K562 (cell line): ENCODE measurements around the gene CDC25B. TPM values are rescaled to one million over a fixed set of nuclear protein-coding genes. Genes with fewer than 3 reads are reported as not detected.

ENCODE experiments used
- CREB3 ChIP-seq: fragments of 450-650 bp; conservative IDR thresholded peaks from 2 replicates; pipeline ENCODE4 v1.6.1; 2016; ENCODE audit warnings: missing genetic modification characterization, low read depth, mild to moderate bottlenecking, missing compliant biosample characterization, moderate library complexity
- CTCFL ChIP-seq: IDR thresholded peaks from 2 replicates; pipeline ENCODE4 v1.6.1; 2011; ENCODE audit warnings: borderline replicate concordance, low read depth, mild to moderate bottlenecking, moderate library complexity, low read length; ENCODE audit not compliant: insufficient read depth, poor library complexity, severe bottlenecking
- NCOA1 ChIP-seq: fragments of 450-650 bp; IDR thresholded peaks from 2 replicates; pipeline ENCODE4 v1.6.1; 2016; ENCODE audit warnings: low read depth
- NFYB ChIP-seq: IDR thresholded peaks from 2 replicates; pipeline ENCODE4 v1.6.1; 2011; ENCODE audit warnings: mild to moderate bottlenecking, moderate library complexity; ENCODE audit not compliant: insufficient read length; ENCODE audit errors: extremely low read depth
- PHB2 ChIP-seq: fragments of 450-650 bp; IDR thresholded peaks from 2 replicates; pipeline ENCODE4 v1.6.1; 2017; ENCODE audit warnings: low read depth
- POLR2H ChIP-seq: IDR thresholded peaks from 2 replicates; pipeline ENCODE4 v1.6.1; 2016; ENCODE audit warnings: missing genetic modification characterization, low read depth, mild to moderate bottlenecking, control low read depth, missing compliant biosample characterization, moderate library complexity
- PREB ChIP-seq: sonication (generic); formaldehyde crosslinking; IDR thresholded peaks from 2 replicates; pipeline ENCODE4 v1.8.1; 2023; ENCODE audit warnings: mild to moderate bottlenecking, missing genetic modification reagents
- RBM22 ChIP-seq: fragments of 200-400 bp; formaldehyde crosslinking; IDR thresholded peaks from 2 replicates; pipeline ENCODE4 v1.6.1; 2018; ENCODE audit warnings: low read length, low read depth; ENCODE audit not compliant: poor library complexity, severe bottlenecking
- RBM34 ChIP-seq: fragments of 200-400 bp; formaldehyde crosslinking; IDR thresholded peaks from 2 replicates; pipeline ENCODE4 v1.6.1; 2018; ENCODE audit warnings: low read length, borderline replicate concordance; ENCODE audit not compliant: insufficient read depth
- REST ChIP-seq, 2 experiments: fragments of 450-650 bp; formaldehyde crosslinking in 1 of 2; IDR thresholded peaks; 2 replicates each; pipeline versions ENCODE4 v1.4.0 to v1.6.1; 2014 to 2020; ENCODE audit warnings: mild to moderate bottlenecking in 2 of 2, borderline replicate concordance in 1 of 2, low read depth in 1 of 2
- ZNF197 ChIP-seq: fragments of 200-800 bp; sonication (Bioruptor generic); IDR thresholded peaks from 2 replicates; pipeline ENCODE4 v1.6.1; 2016; ENCODE audit warnings: low read depth, missing genetic modification characterization, missing compliant biosample characterization
- ZNF395 ChIP-seq: fragments of 200-800 bp; sonication (Bioruptor generic); IDR thresholded peaks from 2 replicates; pipeline ENCODE4 v1.6.1; 2017; ENCODE audit warnings: missing genetic modification characterization, missing compliant biosample characterization
- polyA plus RNA-seq, 8 experiments: library from polyadenylated mRNA; depleted of rRNA in 4 of 8; stranded (reverse) in 5 of 8; unstranded in 3 of 8; fragments of >200 nt; fragmentation: Nextera tagmentation in 2 of 8; fragmentation: Illumina TruSeq in 1 of 8; extraction: Ambion mirVana in 2 of 8; extraction: Trizol in 1 of 8; gene quantifications; 2 replicates each; pipeline versions ENCODE4 v1.2.1 to v1.2.3, GENCODE V29; 2011 to 2014; ENCODE audit warnings: inconsistent platforms in 1 of 8, missing spikeins in 1 of 8
- total RNA-seq, 7 experiments: library from RNA; depleted of rRNA in 6 of 7; stranded (reverse); fragments of >200 nt in 6 of 7; fragmentation: Illumina TruSeq in 2 of 7; extraction: Trizol in 2 of 7; gene quantifications; 2 replicates each; pipeline versions ENCODE4 v1.2.1 to v1.2.3, GENCODE V29; 2011 to 2021; ENCODE audit warnings: low replicate concordance in 1 of 7

Gene CDC25B
- total and polyA plus RNA-seq, 9 of the 15 experiments (the other 6 are each of a cell fraction or from before 2014, with no cell fraction given): 2.3 to 35.7 (median 9.5) TPM

GRCh38 chr20:3786665-3787323, 9.3 kb upstream of the CDC25B start, which contains the start of gene CENPB (continued):
- TF ChIP-seq ZNF395 (CRISPR knock-in tag) (peak; percentile 52; the same call in 1 of the 2 replicates), RBM22 (no peak), NCOA1 (no peak), PHB2 (no peak), ZNF197 (CRISPR knock-in tag) (no peak), RBM34 (no peak), CREB3 (no peak), CTCFL (peak; percentile 74), POLR2H (tag) (no peak), PREB (CRISPR knock-in tag) (no peak), REST (IDR thresholded peaks at IDR 0.05; ENCODE audit: borderline replicate concordance) (peak; percentile 85), REST (CRISPR knock-in tag; IDR thresholded peaks at IDR 0.05; ENCODE audit: low read depth) (no peak), NFYB (no peak)
